ENCODE results near the gene AGGF1. TPM values are rescaled to one million over a fixed set of nuclear protein-coding genes. Genes with fewer than 3 reads are reported as not detected.

Gene AGGF1
- total RNA-seq, 4 donors from 2014 or later = 12.0 to 20.1 (median 16.4) TPM

DNA sequence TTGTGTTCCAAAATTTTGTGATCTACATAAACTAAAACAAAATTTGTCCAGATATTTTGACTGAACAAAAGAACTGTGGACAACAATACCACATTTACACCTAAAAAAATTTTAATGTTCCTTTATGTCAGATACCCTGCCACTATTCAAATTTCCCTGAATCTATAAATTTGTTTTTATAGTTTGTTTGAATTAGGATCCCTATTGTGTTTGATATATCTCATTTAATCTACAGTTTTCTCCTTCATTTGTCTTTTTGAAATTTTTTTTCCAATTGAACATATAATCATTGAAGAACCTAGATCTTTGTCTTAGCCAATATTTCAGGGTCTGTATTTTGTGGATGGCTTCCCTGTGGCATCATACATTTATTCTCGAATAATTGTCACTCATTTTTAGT, 5.7 kb downstream of the AGGF1 start:
- TF ChIP-seq, protein P1, sequence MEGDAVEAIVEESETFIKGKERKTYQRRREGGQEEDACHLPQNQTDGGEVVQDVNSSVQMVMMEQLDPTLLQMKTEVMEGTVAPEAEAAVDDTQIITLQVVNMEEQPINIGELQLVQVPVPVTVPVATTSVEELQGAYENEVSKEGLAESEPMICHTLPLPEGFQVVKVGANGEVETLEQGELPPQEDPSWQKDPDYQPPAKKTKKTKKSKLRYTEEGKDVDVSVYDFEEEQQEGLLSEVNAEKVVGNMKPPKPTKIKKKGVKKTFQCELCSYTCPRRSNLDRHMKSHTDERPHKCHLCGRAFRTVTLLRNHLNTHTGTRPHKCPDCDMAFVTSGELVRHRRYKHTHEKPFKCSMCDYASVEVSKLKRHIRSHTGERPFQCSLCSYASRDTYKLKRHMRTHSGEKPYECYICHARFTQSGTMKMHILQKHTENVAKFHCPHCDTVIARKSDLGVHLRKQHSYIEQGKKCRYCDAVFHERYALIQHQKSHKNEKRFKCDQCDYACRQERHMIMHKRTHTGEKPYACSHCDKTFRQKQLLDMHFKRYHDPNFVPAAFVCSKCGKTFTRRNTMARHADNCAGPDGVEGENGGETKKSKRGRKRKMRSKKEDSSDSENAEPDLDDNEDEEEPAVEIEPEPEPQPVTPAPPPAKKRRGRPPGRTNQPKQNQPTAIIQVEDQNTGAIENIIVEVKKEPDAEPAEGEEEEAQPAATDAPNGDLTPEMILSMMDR (IDR thresholded peaks at IDR 0.05) = no peak
- no peak for TF ChIP-seq POLR2A (IDR thresholded peaks at IDR 0.05)
- Histone ChIP-seq H3K27me3 (no peaks in the 10 kb centered on the region), H3K4me3 (no peak overlapping the region), H3K4me1 (peaks cover 7 to 27% (median 12%) of the 10 kb centered on the region in 3 donors), H3K36me3 (peaks cover 0 to 66% (median 9%) of the 10 kb centered on the region in 3 donors), H3K9me3 (no peaks in the 10 kb centered on the region), H3K27ac (no peak overlapping the region)
- intact Hi-C loops (cut with DNase I) = no loop called here
- DNase-seq = no peak
- 93 to 100% methylated on average over 1 of the region's 1 CpG for WGBS, 2 donors

DNA sequence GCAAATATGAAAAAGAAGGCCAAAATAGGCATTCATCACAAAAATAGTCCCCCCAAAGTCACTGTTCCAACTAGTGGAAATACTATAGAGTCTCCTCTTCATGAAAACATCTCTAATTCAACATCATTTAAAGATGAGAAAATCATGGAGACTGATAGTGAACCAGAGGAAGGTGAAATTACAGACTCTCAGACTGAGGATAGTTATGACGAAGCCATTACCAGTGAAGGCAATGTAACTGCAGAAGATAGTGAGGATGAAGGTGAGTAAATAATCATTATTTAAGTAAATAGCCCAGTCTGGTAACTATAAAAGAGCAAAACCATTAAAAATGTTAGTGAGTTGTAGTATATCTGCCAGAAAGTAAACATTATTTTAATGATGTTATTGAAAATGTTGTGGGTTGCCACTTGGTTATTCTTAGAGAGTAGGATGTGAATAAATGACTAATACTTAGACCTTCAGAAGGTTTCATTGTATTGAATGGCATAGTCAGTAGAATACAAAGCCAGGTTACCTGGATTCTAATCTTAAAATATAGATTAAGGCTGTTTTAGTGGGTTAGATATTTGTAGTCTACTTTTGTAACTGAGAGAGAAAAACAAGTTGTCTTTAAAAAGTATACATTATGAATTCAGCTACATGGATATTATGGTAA, 16.3 kb downstream of the AGGF1 start:
- no peaks in the 10 kb centered on the region for H3K27me3 ChIP-seq
- no peaks in the 10 kb centered on the region for H3K4me1 ChIP-seq
- TF ChIP-seq, protein P1 (IDR thresholded peaks at IDR 0.05) = no peak
- TF ChIP-seq POLR2A (IDR thresholded peaks at IDR 0.05) = no peak
- no peaks in the 10 kb centered on the region for H3K9me3 ChIP-seq
- intact Hi-C loops (cut with DNase I) = no loop called here
- WGBS, 2 donors = 88 to 95% methylated on average over 1 of the region's 1 CpG
- peaks cover 0 to 69% (median 0%) of the 10 kb centered on the region in 3 donors for H3K36me3 ChIP-seq
- no peak for DNase-seq
- no peak overlapping the region for H3K4me3 ChIP-seq
- no peak overlapping the region for H3K27ac ChIP-seq

DNA sequence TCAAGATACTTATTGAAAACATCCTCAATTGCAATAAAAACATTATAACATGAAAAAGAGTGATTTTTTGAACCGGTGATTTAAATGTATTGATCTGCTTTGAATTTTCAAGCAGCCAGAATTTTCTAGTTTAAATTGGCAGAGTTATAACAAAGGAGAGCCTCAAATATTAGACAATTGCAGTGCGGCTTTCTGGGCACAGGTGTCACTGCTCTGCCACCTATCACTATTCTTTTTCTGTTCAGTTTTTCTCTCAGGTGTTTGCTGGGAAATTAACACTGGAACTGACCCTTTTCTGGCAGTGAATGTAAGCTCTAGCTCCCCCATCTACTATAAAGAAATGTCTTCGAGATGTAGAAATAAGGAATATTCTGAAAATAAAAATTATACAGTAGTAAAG, 33.8 kb downstream of the AGGF1 start:
- no peaks in the 10 kb centered on the region for H3K9me3 ChIP-seq
- H3K36me3 ChIP-seq = peaks cover 0 to 98% (median 19%) of the 10 kb centered on the region in 3 donors
- H3K27ac ChIP-seq = no peak overlapping the region
- no peak for DNase-seq
- no peaks in the 10 kb centered on the region for H3K27me3 ChIP-seq
- no peaks in the 10 kb centered on the region for H3K4me1 ChIP-seq
- no peak overlapping the region for H3K4me3 ChIP-seq
- WGBS, 2 donors = 59 to 88% methylated on average over 3 of the region's 3 CpGs
- no peak for TF ChIP-seq POLR2A (IDR thresholded peaks at IDR 0.05)
- TF ChIP-seq, protein P1 (IDR thresholded peaks at IDR 0.05) = no peak
- intact Hi-C loops (cut with DNase I) = no loop called here

DNA sequence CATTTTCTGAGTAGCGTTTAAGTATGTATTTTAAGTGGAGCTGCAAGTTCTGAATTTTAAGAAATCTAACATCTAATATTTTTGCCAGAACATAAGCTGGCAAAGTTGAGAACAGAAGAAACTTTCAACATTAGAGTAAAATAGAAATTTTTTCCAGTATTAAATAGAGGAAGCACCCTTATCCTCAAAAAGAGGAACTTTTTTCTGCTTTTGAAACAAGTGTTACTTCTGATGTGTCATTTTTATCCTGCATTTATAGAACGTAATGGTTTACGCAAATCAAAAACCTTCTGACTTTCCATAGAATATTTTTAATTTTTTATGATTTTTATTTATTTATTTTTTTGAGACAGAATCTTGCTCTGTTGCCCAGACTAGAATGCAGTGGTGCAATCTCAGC, 35.1 kb downstream of the AGGF1 start:
- no peaks in the 10 kb centered on the region for H3K9me3 ChIP-seq
- peaks cover 0 to 98% (median 9%) of the 10 kb centered on the region in 3 donors for H3K36me3 ChIP-seq
- no peak overlapping the region for H3K4me3 ChIP-seq
- DNase-seq = no peak
- H3K4me1 ChIP-seq = no peaks in the 10 kb centered on the region
- intact Hi-C loops (cut with DNase I) = no loop called here
- 87 to 88% methylated on average over 3 of the region's 3 CpGs for WGBS, 2 donors
- H3K27me3 ChIP-seq = no peaks in the 10 kb centered on the region
- TF ChIP-seq, protein P1 (IDR thresholded peaks at IDR 0.05) = no peak
- TF ChIP-seq POLR2A (IDR thresholded peaks at IDR 0.05) = no peak
- H3K27ac ChIP-seq = no peak overlapping the region

DNA sequence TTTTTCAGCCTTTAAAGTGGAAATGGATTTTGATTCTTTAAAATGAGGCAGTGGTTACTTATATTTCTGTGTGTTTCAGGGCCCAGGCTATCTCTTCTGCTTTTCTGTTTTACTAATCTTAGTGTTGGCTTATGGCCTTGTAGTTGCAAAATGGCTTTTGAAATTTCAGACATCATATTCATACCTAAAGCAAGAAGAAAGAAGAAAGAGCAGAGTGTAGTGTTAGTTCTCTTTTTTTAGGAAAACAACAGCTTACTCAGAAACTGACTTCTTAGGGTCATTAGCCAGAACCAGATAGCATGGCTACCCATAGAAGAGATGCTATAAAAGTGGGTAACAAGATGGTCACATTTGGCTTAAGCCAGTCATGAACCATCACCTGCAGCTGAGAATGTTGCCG, 36.0 kb downstream of the AGGF1 start:
- Histone ChIP-seq H3K4me1 (no peaks in the 10 kb centered on the region), H3K4me3 (no peak overlapping the region), H3K9me3 (no peaks in the 10 kb centered on the region), H3K27ac (peak overlapping the region in 1 of 4 donors; percentile 17), H3K36me3 (peaks cover 0 to 89% (median 4%) of the 10 kb centered on the region in 3 donors), H3K27me3 (no peaks in the 10 kb centered on the region)
- TF ChIP-seq POLR2A (IDR thresholded peaks at IDR 0.05) = no peak
- TF ChIP-seq, protein P1 (IDR thresholded peaks at IDR 0.05) = no peak
- DNase-seq = no peak
- WGBS, 2 donors = 87 to 94% methylated on average over 1 of the region's 1 CpG
- intact Hi-C loops (cut with DNase I) = no loop called here
